ENCODE results near the gene CYSRT1. TPM values are rescaled to one million over a fixed set of nuclear protein-coding genes. Genes with fewer than 3 reads are reported as not detected.

The CYSRT1 gene
- total RNA-seq, 3 donors from 2014 or later, result 0.29 to 0.66 (median 0.32) TPM

DNA sequence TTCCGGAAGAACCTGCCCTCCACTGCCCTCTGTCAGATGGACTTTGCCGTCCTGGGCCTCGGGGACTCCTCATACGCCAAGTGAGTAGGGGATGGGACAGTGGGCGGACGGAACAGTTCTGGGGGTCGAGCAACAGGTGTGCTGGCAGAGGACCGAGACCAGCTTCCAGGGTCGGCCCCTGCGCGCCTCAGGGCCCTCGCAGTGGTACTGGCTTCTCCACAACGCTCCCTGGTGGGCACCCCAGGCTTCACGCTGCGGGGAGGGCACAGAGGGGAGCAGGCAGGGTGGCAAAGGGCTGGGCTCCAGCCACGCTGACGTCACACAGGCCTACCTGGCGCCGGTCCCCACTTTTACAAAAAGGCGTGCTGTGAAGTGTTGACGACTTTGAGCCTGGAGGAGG lies 12.5 kb upstream of the CYSRT1 start:
- DNase-seq (ENCODE audit: low spot score in 2 of 2), result no peak
- no peaks in the 10 kb centered on the region for H3K27me3 ChIP-seq
- H3K4me3 ChIP-seq, result peak overlapping the region in 2 of 3 donors; percentile 19 to 48
- intact Hi-C loops (cut with DNase I; ENCODE audit: low total_unique reads), result no loop called here
- no peak for TF ChIP-seq POLR2AphosphoS5 (IDR thresholded peaks at IDR 0.05)
- no peak for TF ChIP-seq POLR2A (IDR thresholded peaks at IDR 0.05)
- TF ChIP-seq, protein P1, sequence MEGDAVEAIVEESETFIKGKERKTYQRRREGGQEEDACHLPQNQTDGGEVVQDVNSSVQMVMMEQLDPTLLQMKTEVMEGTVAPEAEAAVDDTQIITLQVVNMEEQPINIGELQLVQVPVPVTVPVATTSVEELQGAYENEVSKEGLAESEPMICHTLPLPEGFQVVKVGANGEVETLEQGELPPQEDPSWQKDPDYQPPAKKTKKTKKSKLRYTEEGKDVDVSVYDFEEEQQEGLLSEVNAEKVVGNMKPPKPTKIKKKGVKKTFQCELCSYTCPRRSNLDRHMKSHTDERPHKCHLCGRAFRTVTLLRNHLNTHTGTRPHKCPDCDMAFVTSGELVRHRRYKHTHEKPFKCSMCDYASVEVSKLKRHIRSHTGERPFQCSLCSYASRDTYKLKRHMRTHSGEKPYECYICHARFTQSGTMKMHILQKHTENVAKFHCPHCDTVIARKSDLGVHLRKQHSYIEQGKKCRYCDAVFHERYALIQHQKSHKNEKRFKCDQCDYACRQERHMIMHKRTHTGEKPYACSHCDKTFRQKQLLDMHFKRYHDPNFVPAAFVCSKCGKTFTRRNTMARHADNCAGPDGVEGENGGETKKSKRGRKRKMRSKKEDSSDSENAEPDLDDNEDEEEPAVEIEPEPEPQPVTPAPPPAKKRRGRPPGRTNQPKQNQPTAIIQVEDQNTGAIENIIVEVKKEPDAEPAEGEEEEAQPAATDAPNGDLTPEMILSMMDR (IDR thresholded peaks at IDR 0.05), result no peak
- no peaks in the 10 kb centered on the region for H3K9me3 ChIP-seq
- H3K27ac ChIP-seq, result no peak overlapping the region
- H3K4me1 ChIP-seq, result peaks cover 0 to 8% of the 10 kb centered on the region in 2 donors
- no peaks in the 10 kb centered on the region for H3K36me3 ChIP-seq

DNA sequence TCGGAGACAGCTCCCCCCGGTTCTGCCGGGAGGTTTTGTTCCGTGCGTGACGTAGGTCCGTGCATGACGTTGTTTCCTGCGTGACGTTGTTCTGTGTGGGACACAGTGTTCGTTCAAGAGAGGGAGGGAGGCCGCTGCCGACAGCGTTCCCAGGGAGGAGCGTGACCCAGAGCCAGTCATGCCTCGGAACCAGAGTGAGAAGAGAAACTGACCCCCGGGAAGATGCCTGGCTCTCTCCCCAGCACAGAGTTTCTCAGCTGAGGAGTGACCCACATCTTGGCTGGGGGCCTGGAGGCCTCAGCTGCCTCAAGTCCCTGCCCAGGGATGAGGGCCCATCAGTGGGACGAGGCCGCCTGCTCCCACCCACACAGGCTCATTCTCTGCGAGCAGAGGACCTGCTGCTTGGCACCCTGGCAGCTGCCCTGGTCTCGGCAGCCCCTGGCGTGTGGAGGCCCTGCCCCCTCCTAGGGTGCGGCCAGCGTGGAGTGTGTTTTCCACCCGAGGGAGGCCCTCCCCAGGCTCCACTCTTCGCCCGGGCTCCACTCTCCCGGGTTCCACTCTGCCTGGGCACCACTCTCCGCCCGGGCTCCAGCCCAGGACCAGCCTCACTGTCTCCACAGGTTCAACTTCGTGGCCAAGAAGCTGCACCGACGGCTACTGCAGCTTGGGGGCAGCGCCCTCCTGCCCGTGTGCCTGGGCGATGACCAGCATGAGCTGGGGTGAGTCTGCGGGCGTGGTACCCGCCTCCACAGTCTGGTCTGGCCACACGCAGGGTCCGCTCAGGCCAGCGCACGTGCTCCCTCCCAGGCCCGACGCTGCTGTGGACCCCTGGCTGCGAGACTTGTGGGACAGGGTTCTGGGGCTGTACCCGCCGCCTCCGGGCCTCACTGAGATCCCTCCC lies 11.6 kb upstream of the CYSRT1 start:
- TF ChIP-seq POLR2A (IDR thresholded peaks at IDR 0.05) (no peak), POLR2AphosphoS5 (IDR thresholded peaks at IDR 0.05) (no peak)
- TF ChIP-seq, protein P1 (IDR thresholded peaks at IDR 0.05), result no peak
- intact Hi-C loops (cut with DNase I; ENCODE audit: low total_unique reads), result no loop called here
- H3K9me3 ChIP-seq, result no peaks in the 10 kb centered on the region

DNA sequence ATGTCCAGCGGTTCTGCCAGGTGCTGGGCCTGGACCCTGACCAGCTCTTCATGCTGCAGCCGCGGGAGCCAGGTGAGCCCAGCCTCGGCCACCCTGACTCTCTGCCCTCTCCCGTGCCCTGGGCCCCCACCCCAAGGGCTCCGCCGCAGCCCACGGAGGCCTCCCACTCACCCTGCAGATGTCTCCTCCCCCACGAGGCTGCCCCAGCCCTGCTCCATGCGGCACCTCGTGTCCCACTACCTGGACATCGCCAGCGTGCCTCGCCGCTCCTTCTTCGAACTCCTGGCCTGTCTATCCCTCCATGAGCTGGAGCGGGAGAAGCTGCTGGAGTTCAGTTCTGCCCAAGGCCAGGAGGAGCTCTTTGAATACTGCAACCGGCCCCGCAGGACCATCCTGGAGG lies 10.4 kb upstream of the CYSRT1 start:
- H3K27me3 ChIP-seq, result no peaks in the 10 kb centered on the region
- intact Hi-C loops (cut with DNase I; ENCODE audit: low total_unique reads), result no loop called here
- H3K4me3 ChIP-seq, result no peak overlapping the region
- H3K27ac ChIP-seq, result no peak overlapping the region
- H3K9me3 ChIP-seq, result no peaks in the 10 kb centered on the region
- no peaks in the 10 kb centered on the region for H3K36me3 ChIP-seq
- peaks cover 0 to 25% of the 10 kb centered on the region in 2 donors for H3K4me1 ChIP-seq
- TF ChIP-seq, protein P1 (IDR thresholded peaks at IDR 0.05), result no peak
- no peak for TF ChIP-seq POLR2AphosphoS5 (IDR thresholded peaks at IDR 0.05)
- TF ChIP-seq POLR2A (IDR thresholded peaks at IDR 0.05), result no peak
- DNase-seq (ENCODE audit: low spot score in 2 of 2), result no peak

More for the DNA sequence above, 11.6 kb upstream of the CYSRT1 start:
- Histone ChIP-seq H3K27ac (peak overlapping the region in 1 of 2 donors; percentile 74), H3K4me1 (peaks cover 0 to 17% of the 10 kb centered on the region in 2 donors), H3K27me3 (no peaks in the 10 kb centered on the region), H3K36me3 (no peaks in the 10 kb centered on the region), H3K4me3 (peak overlapping the region in 2 of 3 donors; percentile 19 to 48)
- no peak for DNase-seq (ENCODE audit: low spot score in 2 of 2)

DNA sequence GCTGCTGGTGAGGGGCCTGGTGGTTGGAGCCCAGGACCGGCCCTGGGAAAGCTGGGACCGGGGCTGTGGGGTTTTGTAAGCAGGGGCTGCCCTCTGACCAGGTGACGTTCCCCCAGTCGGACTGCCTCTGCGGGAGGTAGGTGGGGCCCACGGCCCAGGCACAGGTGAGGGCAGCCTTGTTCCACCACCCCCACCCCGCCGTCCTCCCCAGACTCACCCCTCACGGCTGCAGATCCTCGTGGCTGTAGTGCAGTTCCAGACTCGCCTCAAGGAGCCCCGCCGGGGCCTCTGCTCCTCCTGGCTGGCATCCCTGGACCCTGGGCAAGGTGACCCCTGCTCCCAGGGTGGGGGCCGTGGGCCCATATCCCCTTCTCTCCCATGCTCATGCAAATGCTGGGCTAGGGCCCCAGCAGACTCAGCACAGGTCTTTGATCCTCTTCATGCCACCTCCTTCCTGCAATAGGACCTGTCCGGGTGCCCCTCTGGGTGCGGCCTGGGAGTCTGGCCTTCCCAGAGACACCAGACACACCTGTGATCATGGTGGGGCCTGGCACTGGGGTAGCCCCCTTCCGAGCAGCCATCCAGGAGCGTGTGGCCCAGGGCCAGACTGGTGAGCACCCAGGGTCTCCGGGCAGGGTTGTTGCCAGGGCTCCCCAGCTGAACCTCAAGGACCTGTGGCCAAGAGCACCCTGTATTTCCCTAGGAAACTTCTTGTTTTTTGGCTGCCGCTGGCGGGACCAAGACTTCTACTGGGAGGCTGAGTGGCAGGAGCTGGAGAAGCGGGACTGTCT lies 9.6 kb upstream of the CYSRT1 start:
- no peak for DNase-seq (ENCODE audit: low spot score in 2 of 2)
- Histone ChIP-seq H3K27ac (no peak overlapping the region), H3K36me3 (no peaks in the 10 kb centered on the region), H3K27me3 (no peaks in the 10 kb centered on the region), H3K4me3 (no peak overlapping the region), H3K9me3 (no peaks in the 10 kb centered on the region), H3K4me1 (peaks cover 0 to 25% of the 10 kb centered on the region in 2 donors)
- TF ChIP-seq, protein P1 (IDR thresholded peaks at IDR 0.05), result no peak
- no peak for TF ChIP-seq POLR2AphosphoS5 (IDR thresholded peaks at IDR 0.05)
- TF ChIP-seq POLR2A (IDR thresholded peaks at IDR 0.05), result no peak
- intact Hi-C loops (cut with DNase I; ENCODE audit: low total_unique reads), result no loop called here
